A549 (cell line): Measurements from ENCODE around the gene MAPK1IP1L. TPM values are rescaled to one million over a fixed set of nuclear protein-coding genes. Genes with fewer than 3 reads are reported as not detected.
"Not testable (repeated sequence)": the region's sequence is repeated elsewhere in the genome, so short reads cannot be mapped to it uniquely, and the experiment has no call there.

Source experiments
- ATAC-seq, 2 experiments: fragments of 200-7000 bp in 1 of 2; fragments of >200 bp in 1 of 2; cut with Nextera tagmentation in 1 of 2; cut with Tn5 transposase in 1 of 2; 3 replicates each; pipeline versions ENCODE4 v1.8.0 to v1.9.1; 2018 to 2020; ENCODE audit warnings: mild to moderate bottlenecking in 1 of 2, moderate library complexity in 1 of 2
- CTCF ChIA-PET: fragments of 300-600 bp; sonication (Branson Sonifier 250); formaldehyde crosslinking; extraction: SDS; loops from one replicate; lab custom pipeline; 2021; ENCODE audit warnings: antibody characterized with exemption, inconsistent platforms; lab: Yijun Ruan, JAX
- POLR2A ChIA-PET: fragments of 350-600 bp; formaldehyde crosslinking; extraction: SDS; loops from one replicate; lab custom pipeline; 2021; ENCODE audit warnings: antibody characterized with exemption, inconsistent platforms; lab: Yijun Ruan, JAX
- DNase-seq, 2 experiments: peaks; one replicate each; pipeline versions ENCODE4 v3.0.0 to v3.0.0-alpha.2; 2011 to 2016; ENCODE audit warnings: low read depth in 1 of 2, low spot score in 1 of 2
- FAIRE-seq: peaks from 2 replicates; lab custom pipeline; 2011; peaks lifted over from hg19 to GRCh38; lab: Jason Lieb, UNC
- H3K27ac ChIP-seq, 2 experiments: fragments of >200 bp; sonication (Bioruptor Twin); formaldehyde crosslinking; 3 replicates each; pipeline ENCODE4 v1.5.1; 2016 to 2017
- H3K4me1 ChIP-seq: fragments of >200 bp; sonication (Bioruptor Twin); formaldehyde crosslinking; 3 replicates; pipeline ENCODE4 v1.6.1; 2016
- H3K4me2 ChIP-seq: fragments of >200 bp; sonication (Bioruptor Twin); formaldehyde crosslinking; 3 replicates; pipeline ENCODE4 v1.6.1; 2016
- H3K4me3 ChIP-seq: fragments of >200 bp; sonication (Bioruptor Twin); formaldehyde crosslinking; 3 replicates; pipeline ENCODE4 v1.5.1; 2016
- H3K9me3 ChIP-seq: fragments of >200 bp; sonication (Bioruptor Twin); formaldehyde crosslinking; 3 replicates; pipeline ENCODE4 v1.6.1; 2016
- ATOH8 ChIP-seq: fragments of 250-450 bp; sonication (Bioruptor Pico); IDR thresholded peaks from 2 replicates; pipeline ENCODE4 v1.5.0; 2020; ENCODE audit warnings: low read depth, mild to moderate bottlenecking, moderate library complexity
- BHLHE40 ChIP-seq: IDR thresholded peaks from 2 replicates; pipeline ENCODE4 v1.6.1; 2012; ENCODE audit warnings: low read depth, low read length, inconsistent platforms
- CBX2 ChIP-seq: fragments of 200-600 bp; sonication (generic); IDR thresholded peaks from 2 replicates; pipeline ENCODE4 v1.6.1; 2016; ENCODE audit warnings: low read depth, mild to moderate bottlenecking, borderline replicate concordance
- CBX8 ChIP-seq: fragments of 200-600 bp; sonication (generic); IDR thresholded peaks from 2 replicates; pipeline ENCODE4 v1.6.1; 2016
- CEBPB ChIP-seq, 2 experiments: fragments of >200 bp in 1 of 2; sonication (Bioruptor Twin) in 1 of 2; formaldehyde crosslinking in 1 of 2; IDR thresholded peaks; 2 replicates each; pipeline ENCODE4 v1.6.1; 2012 to 2016
- CHD2 ChIP-seq: fragments of 150-350 bp; IDR thresholded peaks from 2 replicates; pipeline ENCODE4 v1.6.1; 2014; ENCODE audit warnings: low read length; ENCODE audit not compliant: partially characterized antibody
- CTCF ChIP-seq: fragments of >200 bp; sonication (Bioruptor Twin); formaldehyde crosslinking; IDR thresholded peaks from 3 replicates; pipeline ENCODE4 v1.5.1; 2016
- E2F6 ChIP-seq: IDR thresholded peaks from 2 replicates; pipeline ENCODE4 v1.6.1; 2012; ENCODE audit warnings: low read depth, borderline replicate concordance
- EHF ChIP-seq: fragments of 250-450 bp; sonication (Bioruptor Pico); IDR thresholded peaks from 2 replicates; pipeline ENCODE4 v1.5.0; 2020; ENCODE audit warnings: mild to moderate bottlenecking
- EHMT2 ChIP-seq: fragments of 200-600 bp; sonication (generic); IDR thresholded peaks from 2 replicates; pipeline ENCODE4 v1.6.1; 2016; ENCODE audit warnings: antibody characterized with exemption, low read depth, mild to moderate bottlenecking, moderate library complexity
- FOXS1 ChIP-seq: fragments of 250-450 bp; sonication (Bioruptor Pico); IDR thresholded peaks from 2 replicates; pipeline ENCODE4 v1.5.0; 2020; ENCODE audit warnings: mild to moderate bottlenecking, moderate library complexity
- GATA3 ChIP-seq: IDR thresholded peaks from 2 replicates; pipeline ENCODE4 v1.6.1; 2012; ENCODE audit warnings: borderline replicate concordance
- HEYL ChIP-seq: fragments of 250-450 bp; sonication (Bioruptor Pico); IDR thresholded peaks from 2 replicates; pipeline ENCODE4 v1.8.0; 2021; ENCODE audit warnings: mild to moderate bottlenecking, moderate library complexity
- KDM5A ChIP-seq: fragments of 200-600 bp; sonication (generic); IDR thresholded peaks from 2 replicates; pipeline ENCODE4 v1.6.1; 2016; ENCODE audit warnings: antibody characterized with exemption, mild to moderate bottlenecking
- MAZ ChIP-seq: fragments of 150-350 bp; IDR thresholded peaks from 2 replicates; pipeline ENCODE4 v1.6.1; 2014; ENCODE audit warnings: antibody characterized with exemption, low read depth, low read length, borderline replicate concordance
- NR3C1 ChIP-seq: fragments of >200 bp; sonication (Bioruptor Twin); formaldehyde crosslinking; IDR thresholded peaks from 3 replicates; pipeline ENCODE4 v1.6.1; 2017
- RFX5 ChIP-seq: fragments of 450-650 bp; IDR thresholded peaks from 2 replicates; pipeline ENCODE4 v1.7.1; 2014; ENCODE audit warnings: antibody characterized with exemption, mild to moderate bottlenecking, moderate library complexity
- TP53 ChIP-seq: fragments of 250-450 bp; sonication (Bioruptor Pico); IDR thresholded peaks from 2 replicates; pipeline ENCODE4 v1.5.0; 2021; ENCODE audit warnings: mild to moderate bottlenecking, moderate library complexity
- ZC3H11A ChIP-seq: fragments of 450-650 bp; IDR thresholded peaks from 2 replicates; pipeline ENCODE4 v1.6.1; 2014; ENCODE audit warnings: antibody characterized with exemption, mild to moderate bottlenecking
- ZFP36 ChIP-seq: fragments of 450-650 bp; IDR thresholded peaks from 2 replicates; pipeline ENCODE4 v1.6.1; 2014; ENCODE audit warnings: borderline replicate concordance; ENCODE audit not compliant: partially characterized antibody
- ZNF302 ChIP-seq: fragments of 250-450 bp; sonication (Bioruptor Pico); IDR thresholded peaks from 2 replicates; pipeline ENCODE4 v1.9.0; 2021; ENCODE audit warnings: inconsistent platforms, mild to moderate bottlenecking, moderate library complexity
- WGBS: methylation state at CpG from one replicate; pipeline ENCODE4 v1.1.6; 2017; ENCODE audit errors: missing lambda C conversion rate; 5-methylcytosine and 5-hydroxymethylcytosine counted together
- polyA plus RNA-seq, 4 experiments: library from polyadenylated mRNA; depleted of rRNA in 3 of 4; stranded (reverse); fragments of >200 nt; fragmentation: RNase III in 1 of 4; extraction: RNeasy Plus Mini Kit Qiagen cat#74134 plus additional on column Dnase treatment in 1 of 4; gene quantifications; 2 replicates in 3 of 4; 3 replicates in 1 of 4; pipeline ENCODE4 v1.2.3, GENCODE V29; 2011 to 2017

MAPK1IP1L gene
- polyA plus RNA-seq, 2 of the 4 experiments (the other 2 are of a cell fraction) = 42.9 to 72.3 TPM

GRCh38 chr14:55077170-55078151 lies 26.0 kb downstream of the MAPK1IP1L start (continued):
- no peak for TF ChIP-seq ATOH8 (CRISPR knock-in tag)
- no peak for TF ChIP-seq E2F6
- no peak for TF ChIP-seq FOXS1 (CRISPR knock-in tag)
- no peak for TF ChIP-seq KDM5A
- no peak for TF ChIP-seq EHF
- TF ChIP-seq HEYL (CRISPR knock-in tag) = no peak

GRCh38 chr14:55079961-55080360 lies 28.5 kb downstream of the MAPK1IP1L start:
- H3K4me1 ChIP-seq, H3K4me2 ChIP-seq, ATAC-seq, FAIRE-seq, POLR2A ChIA-PET, H3K4me3 ChIP-seq, H3K9me3 ChIP-seq, DNase-seq, H3K27ac ChIP-seq: not testable (repeated sequence)
- 77% methylated on average over 6 of the region's 6 CpGs for WGBS
- CTCF ChIA-PET = interaction anchor here (0.6 to 6.5 kb wide), 7 partner anchors 9 to 288 kb away, joined by 3 to 32 read pairs (median 4); partner anchors contain the start of gene MAPK1IP1L

- CTCF ChIA-PET = interaction anchor here (1.0 to 10.9 kb wide), 7 partner anchors 10 to 76 kb away, joined by 3 to 183 read pairs (median 7); partner anchors contain the start of gene MAPK1IP1L
- no peak for ATAC-seq
Observed at GRCh38 chr14:55084401-55085059, 33.1 kb downstream of the MAPK1IP1L start.

More at GRCh38 chr14:55084401-55085059, 33.1 kb downstream of the MAPK1IP1L start:
- Histone ChIP-seq H3K27ac (no peak overlapping the region), H3K4me1 (no peaks in the 10 kb centered on the region), H3K4me3 (no peak overlapping the region), H3K4me2 (no peak overlapping the region), H3K9me3 (no peaks in the 10 kb centered on the region)
- DNase-seq (no peak), FAIRE-seq (no peak)
- TF ChIP-seq GATA3 (no peak), MAZ (no peak), TP53 (CRISPR knock-in tag) (no peak), RFX5 (no peak), EHMT2 (no peak), CHD2 (no peak), CBX2 (no peak), CTCF (no peak), CBX8 (no peak), CEBPB (IDR thresholded peaks at IDR 0.05) (no peak), NR3C1 (no peak), ZNF302 (CRISPR knock-in tag) (no peak), ZFP36 (no peak), BHLHE40 (no peak), ZC3H11A (no peak)
- POLR2A ChIA-PET = no interaction called here
